ENCODE data around the gene TIMM23B.
"Not testable (repeated sequence)": the region's sequence is repeated elsewhere in the genome, so short reads cannot be mapped to it uniquely, and the experiment has no call there.

Gene TIMM23B

GRCh38 chr10:49941447-49942338 lies at the start of gene TIMM23B, which contains the start of gene PARG:
Gene TIMM23B (plus strand): TSS chr10:49942053. CDS start chr10:49942195, 142 bp downstream.
Gene PARG (minus strand): TSS chr10:49942027. CDS start chr10:49941725, 302 bp downstream.
- DNase-seq (ENCODE audit: low read depth), result peak; percentile 52
- peak within 1 kb of the TSS; percentile 73 for H3K4me3 ChIP-seq (ENCODE audit: low read depth, low read length)
- in situ Hi-C loops (cut with HindIII; ENCODE audit: low sequenced_read_pairs), result not testable (repeated sequence)

- H3K4me3 ChIP-seq (ENCODE audit: low read depth, low read length); in situ Hi-C loops (cut with HindIII; ENCODE audit: low sequenced_read_pairs); DNase-seq (ENCODE audit: low read depth): not testable (repeated sequence)
Observed at GRCh38 chr10:49899999-49900398, 41.9 kb upstream of the TIMM23B start.

GRCh38 chr10:49900406-49900805 lies 41.4 kb upstream of the TIMM23B start:
- DNase-seq (ENCODE audit: low read depth), result not testable (repeated sequence)

GRCh38 chr10:49903829-49904228 lies 38.0 kb upstream of the TIMM23B start:
- in situ Hi-C loops (cut with HindIII; ENCODE audit: low sequenced_read_pairs); DNase-seq (ENCODE audit: low read depth); H3K4me3 ChIP-seq (ENCODE audit: low read depth, low read length): not testable (repeated sequence)

More at GRCh38 chr10:49900406-49900805, 41.4 kb upstream of the TIMM23B start:
- H3K4me3 ChIP-seq (ENCODE audit: low read depth, low read length); in situ Hi-C loops (cut with HindIII; ENCODE audit: low sequenced_read_pairs): not testable (repeated sequence)

- in situ Hi-C loops (cut with HindIII; ENCODE audit: low sequenced_read_pairs); DNase-seq (ENCODE audit: low read depth); H3K4me3 ChIP-seq (ENCODE audit: low read depth, low read length): not testable (repeated sequence)
Observed at GRCh38 chr10:49908290-49909080, 33.4 kb upstream of the TIMM23B start.

GRCh38 chr10:49910295-49910694 lies 31.6 kb upstream of the TIMM23B start:
- in situ Hi-C loops (cut with HindIII; ENCODE audit: low sequenced_read_pairs); DNase-seq (ENCODE audit: low read depth); H3K4me3 ChIP-seq (ENCODE audit: low read depth, low read length): not testable (repeated sequence)

GRCh38 chr10:49916451-49916850 lies 25.4 kb upstream of the TIMM23B start:
- H3K4me3 ChIP-seq (ENCODE audit: low read depth, low read length); in situ Hi-C loops (cut with HindIII; ENCODE audit: low sequenced_read_pairs); DNase-seq (ENCODE audit: low read depth): not testable (repeated sequence)

GRCh38 chr10:49917927-49918326 lies 23.9 kb upstream of the TIMM23B start:
- in situ Hi-C loops (cut with HindIII; ENCODE audit: low sequenced_read_pairs); H3K4me3 ChIP-seq (ENCODE audit: low read depth, low read length): not testable (repeated sequence)

GRCh38 chr10:49922041-49922440 lies 19.8 kb upstream of the TIMM23B start:
- in situ Hi-C loops (cut with HindIII; ENCODE audit: low sequenced_read_pairs); DNase-seq (ENCODE audit: low read depth); H3K4me3 ChIP-seq (ENCODE audit: low read depth, low read length): not testable (repeated sequence)

More at GRCh38 chr10:49917927-49918326, 23.9 kb upstream of the TIMM23B start:
- DNase-seq (ENCODE audit: low read depth), result not testable (repeated sequence)

GRCh38 chr10:49923572-49923971 lies 18.3 kb upstream of the TIMM23B start:
- in situ Hi-C loops (cut with HindIII; ENCODE audit: low sequenced_read_pairs); DNase-seq (ENCODE audit: low read depth); H3K4me3 ChIP-seq (ENCODE audit: low read depth, low read length): not testable (repeated sequence)

GRCh38 chr10:49931276-49931675 lies 10.6 kb upstream of the TIMM23B start:
- DNase-seq (ENCODE audit: low read depth); H3K4me3 ChIP-seq (ENCODE audit: low read depth, low read length); in situ Hi-C loops (cut with HindIII; ENCODE audit: low sequenced_read_pairs): not testable (repeated sequence)

GRCh38 chr10:49931959-49932728 lies 9.7 kb upstream of the TIMM23B start:
- in situ Hi-C loops (cut with HindIII; ENCODE audit: low sequenced_read_pairs); H3K4me3 ChIP-seq (ENCODE audit: low read depth, low read length); DNase-seq (ENCODE audit: low read depth): not testable (repeated sequence)

GRCh38 chr10:49942339-49942705 lies 469 bp downstream of the TIMM23B start:
- DNase-seq (ENCODE audit: low read depth); in situ Hi-C loops (cut with HindIII; ENCODE audit: low sequenced_read_pairs): not testable (repeated sequence)
- H3K4me3 ChIP-seq (ENCODE audit: low read depth, low read length), result peak overlapping the region; percentile 73

- in situ Hi-C loops (cut with HindIII; ENCODE audit: low sequenced_read_pairs); H3K4me3 ChIP-seq (ENCODE audit: low read depth, low read length); DNase-seq (ENCODE audit: low read depth): not testable (repeated sequence)
Observed at GRCh38 chr10:49943607-49944006, 1.8 kb downstream of the TIMM23B start.

- in situ Hi-C loops (cut with HindIII; ENCODE audit: low sequenced_read_pairs); H3K4me3 ChIP-seq (ENCODE audit: low read depth, low read length); DNase-seq (ENCODE audit: low read depth): not testable (repeated sequence)
Observed at GRCh38 chr10:49948142-49948541, 6.3 kb downstream of the TIMM23B start.

GRCh38 chr10:49948737-49949136 lies 6.9 kb downstream of the TIMM23B start:
- DNase-seq (ENCODE audit: low read depth); in situ Hi-C loops (cut with HindIII; ENCODE audit: low sequenced_read_pairs); H3K4me3 ChIP-seq (ENCODE audit: low read depth, low read length): not testable (repeated sequence)

- DNase-seq (ENCODE audit: low read depth); H3K4me3 ChIP-seq (ENCODE audit: low read depth, low read length); in situ Hi-C loops (cut with HindIII; ENCODE audit: low sequenced_read_pairs): not testable (repeated sequence)
Observed at GRCh38 chr10:49952006-49952405, 10.2 kb downstream of the TIMM23B start.
